Spleen (tissue), 7 donors: ENCODE data around the gene RMDN3.

Experiments
- POLR2A ChIP-seq, 3 donors: fragments of 450-650 bp; IDR thresholded peaks; one replicate each; pipeline ENCODE4 v1.5.1; 2017; ENCODE audit warnings: antibody characterized with exemption in 3 of 3, mild to moderate bottlenecking in 1 of 3
- TF ChIP-seq, protein P1 (sequence below), 11 experiments: fragments of 200-600 bp in 7 of 11; fragments of 450-650 bp in 4 of 11; sonication (generic) in 4 of 11; IDR thresholded peaks in 8 of 11; conservative IDR thresholded peaks in 3 of 11; 1 replicate in 7 of 11; 2 replicates in 4 of 11; pipeline versions ENCODE4 v1.4.0 to v1.8.0; 2016 to 2021; ENCODE audit warnings: antibody characterized with exemption in 11 of 11, inconsistent platforms in 4 of 11, mild to moderate bottlenecking in 1 of 11
- donor health status: DM: no; HTN: no; CAD: no; lungs with moderate emphysema.
- donor health status: DM: no; HTN: no; CAD: no.
- donor health status: DM: no; HTN: no; CAD: no.

DNA sequence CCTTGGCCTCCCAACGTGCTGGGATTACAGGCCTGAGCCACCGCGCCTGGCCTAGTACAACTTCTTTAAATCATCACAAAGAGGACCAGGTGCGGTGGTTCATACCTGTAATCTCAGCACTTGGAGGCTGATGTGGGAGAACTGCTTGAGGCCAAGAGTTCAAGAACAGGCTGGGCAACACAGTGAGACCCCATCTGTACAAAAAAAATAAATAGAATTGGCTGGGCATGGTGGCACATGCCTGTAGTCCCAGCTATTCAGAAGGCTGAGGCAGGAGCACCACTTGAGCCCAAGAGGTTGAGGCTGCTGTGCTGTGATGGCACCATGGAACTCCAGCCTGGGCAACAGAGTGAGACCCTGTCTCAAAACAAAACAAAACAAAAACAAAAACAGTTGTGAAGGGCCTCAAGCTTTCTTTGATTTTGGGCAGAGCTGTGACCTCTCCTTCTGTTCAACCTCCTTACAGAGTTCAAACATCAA is 5.9 kb downstream of the RMDN3 start:
- TF ChIP-seq, protein P1, sequence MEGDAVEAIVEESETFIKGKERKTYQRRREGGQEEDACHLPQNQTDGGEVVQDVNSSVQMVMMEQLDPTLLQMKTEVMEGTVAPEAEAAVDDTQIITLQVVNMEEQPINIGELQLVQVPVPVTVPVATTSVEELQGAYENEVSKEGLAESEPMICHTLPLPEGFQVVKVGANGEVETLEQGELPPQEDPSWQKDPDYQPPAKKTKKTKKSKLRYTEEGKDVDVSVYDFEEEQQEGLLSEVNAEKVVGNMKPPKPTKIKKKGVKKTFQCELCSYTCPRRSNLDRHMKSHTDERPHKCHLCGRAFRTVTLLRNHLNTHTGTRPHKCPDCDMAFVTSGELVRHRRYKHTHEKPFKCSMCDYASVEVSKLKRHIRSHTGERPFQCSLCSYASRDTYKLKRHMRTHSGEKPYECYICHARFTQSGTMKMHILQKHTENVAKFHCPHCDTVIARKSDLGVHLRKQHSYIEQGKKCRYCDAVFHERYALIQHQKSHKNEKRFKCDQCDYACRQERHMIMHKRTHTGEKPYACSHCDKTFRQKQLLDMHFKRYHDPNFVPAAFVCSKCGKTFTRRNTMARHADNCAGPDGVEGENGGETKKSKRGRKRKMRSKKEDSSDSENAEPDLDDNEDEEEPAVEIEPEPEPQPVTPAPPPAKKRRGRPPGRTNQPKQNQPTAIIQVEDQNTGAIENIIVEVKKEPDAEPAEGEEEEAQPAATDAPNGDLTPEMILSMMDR (IDR thresholded peaks at IDR 0.05 in 8 of 11, conservative IDR thresholded peaks at IDR 0.05 in 3 of 11): no peak
- TF ChIP-seq POLR2A (IDR thresholded peaks at IDR 0.05): no peak
